ENCODE data around the gene SOST. TPM values are rescaled to one million over a fixed set of nuclear protein-coding genes. Genes with fewer than 3 reads are reported as not detected.

The SOST gene
- polyA plus RNA-seq, 2 donors, result not detected

GRCh38 chr17:43767713-43768059, 9.1 kb upstream of the SOST start:
- Histone ChIP-seq H3K4me3 (ENCODE audit: low read depth in 1 of 2, low read length in 2 of 2) (no peak overlapping the region), H3K4me1 (ENCODE audit: control insufficient read depth in 2 of 2, insufficient read depth in 2 of 2, low read length in 1 of 2) (peaks cover 0 to 9% of the 10 kb centered on the region in 2 donors), H3K9me3 (ENCODE audit: control insufficient read depth in 2 of 2, insufficient read depth in 1 of 2, low read depth in 1 of 2, low read length in 1 of 2) (no peaks in the 10 kb centered on the region), H3K36me3 (ENCODE audit: control insufficient read depth in 2 of 2, insufficient read depth in 2 of 2, low read length in 1 of 2) (peaks cover 0 to 25% of the 10 kb centered on the region in 2 donors), H3K27ac (ENCODE audit: low read depth in 2 of 2, low read length in 1 of 2) (no peak overlapping the region), H3K27me3 (ENCODE audit: control insufficient read depth in 1 of 2, insufficient read depth in 2 of 2, low read length in 2 of 2) (no peaks in the 10 kb centered on the region)
- 79 to 80% methylated on average over 5 of the region's 5 CpGs for WGBS, 2 donors

- peaks cover 0 to 25% of the 10 kb centered on the region in 2 donors for H3K36me3 ChIP-seq (ENCODE audit: control insufficient read depth in 2 of 2, insufficient read depth in 2 of 2, low read length in 1 of 2)
- WGBS, 2 donors, result 82 to 86% methylated on average over 6 of the region's 6 CpGs
- H3K27ac ChIP-seq (ENCODE audit: low read depth in 2 of 2, low read length in 1 of 2), result no peak overlapping the region
- H3K9me3 ChIP-seq (ENCODE audit: control insufficient read depth in 2 of 2, insufficient read depth in 1 of 2, low read depth in 1 of 2, low read length in 1 of 2), result no peaks in the 10 kb centered on the region
- no peak overlapping the region for H3K4me3 ChIP-seq (ENCODE audit: low read depth in 1 of 2, low read length in 2 of 2)
- peaks cover 0 to 7% of the 10 kb centered on the region in 2 donors for H3K4me1 ChIP-seq (ENCODE audit: control insufficient read depth in 2 of 2, insufficient read depth in 2 of 2, low read length in 1 of 2)
- no peaks in the 10 kb centered on the region for H3K27me3 ChIP-seq (ENCODE audit: control insufficient read depth in 1 of 2, insufficient read depth in 2 of 2, low read length in 2 of 2)
Measured at GRCh38 chr17:43767053-43767712, 8.6 kb upstream of the SOST start.

GRCh38 chr17:43766413-43767052, 7.9 kb upstream of the SOST start:
- Histone ChIP-seq H3K9me3 (ENCODE audit: control insufficient read depth in 2 of 2, insufficient read depth in 1 of 2, low read depth in 1 of 2, low read length in 1 of 2) (no peaks in the 10 kb centered on the region), H3K4me1 (ENCODE audit: control insufficient read depth in 2 of 2, insufficient read depth in 2 of 2, low read length in 1 of 2) (peaks cover 0 to 7% of the 10 kb centered on the region in 2 donors), H3K27me3 (ENCODE audit: control insufficient read depth in 1 of 2, insufficient read depth in 2 of 2, low read length in 2 of 2) (no peaks in the 10 kb centered on the region), H3K36me3 (ENCODE audit: control insufficient read depth in 2 of 2, insufficient read depth in 2 of 2, low read length in 1 of 2) (peaks cover 0 to 24% of the 10 kb centered on the region in 2 donors), H3K4me3 (ENCODE audit: low read depth in 1 of 2, low read length in 2 of 2) (no peak overlapping the region), H3K27ac (ENCODE audit: low read depth in 2 of 2, low read length in 1 of 2) (no peak overlapping the region)
- 61 to 62% methylated on average over 7 of the region's 7 CpGs for WGBS, 2 donors

- H3K27ac ChIP-seq (ENCODE audit: low read depth in 2 of 2, low read length in 1 of 2), result no peak overlapping the region
- H3K27me3 ChIP-seq (ENCODE audit: control insufficient read depth in 1 of 2, insufficient read depth in 2 of 2, low read length in 2 of 2), result peaks cover 3 to 5% of the 10 kb centered on the region in 2 donors
- no peaks in the 10 kb centered on the region for H3K9me3 ChIP-seq (ENCODE audit: control insufficient read depth in 2 of 2, insufficient read depth in 1 of 2, low read depth in 1 of 2, low read length in 1 of 2)
- peaks cover 0 to 6% of the 10 kb centered on the region in 2 donors for H3K4me1 ChIP-seq (ENCODE audit: control insufficient read depth in 2 of 2, insufficient read depth in 2 of 2, low read length in 1 of 2)
- no peaks in the 10 kb centered on the region for H3K36me3 ChIP-seq (ENCODE audit: control insufficient read depth in 2 of 2, insufficient read depth in 2 of 2, low read length in 1 of 2)
- no peak overlapping the region for H3K4me3 ChIP-seq (ENCODE audit: low read depth in 1 of 2, low read length in 2 of 2)
- WGBS, 2 donors, result 4 to 13% methylated on average over 10 of the region's 10 CpGs
Measured at GRCh38 chr17:43760254-43760852, 1.8 kb upstream of the SOST start.

GRCh38 chr17:43759836-43760235, 1.2 kb upstream of the SOST start:
- H3K36me3 ChIP-seq (ENCODE audit: control insufficient read depth in 2 of 2, insufficient read depth in 2 of 2, low read length in 1 of 2), result no peaks in the 10 kb centered on the region
- H3K27ac ChIP-seq (ENCODE audit: low read depth in 2 of 2, low read length in 1 of 2), result no peak overlapping the region
- no peak overlapping the region for H3K4me3 ChIP-seq (ENCODE audit: low read depth in 1 of 2, low read length in 2 of 2)
- H3K27me3 ChIP-seq (ENCODE audit: control insufficient read depth in 1 of 2, insufficient read depth in 2 of 2, low read length in 2 of 2), result peaks cover 3 to 5% of the 10 kb centered on the region in 2 donors
- no peaks in the 10 kb centered on the region for H3K9me3 ChIP-seq (ENCODE audit: control insufficient read depth in 2 of 2, insufficient read depth in 1 of 2, low read depth in 1 of 2, low read length in 1 of 2)
- peaks cover 2 to 9% of the 10 kb centered on the region in 2 donors for H3K4me1 ChIP-seq (ENCODE audit: control insufficient read depth in 2 of 2, insufficient read depth in 2 of 2, low read length in 1 of 2)
- WGBS, 2 donors, result 33 to 45% methylated on average over 7 of the region's 7 CpGs

- Histone ChIP-seq H3K27ac (ENCODE audit: low read depth in 2 of 2, low read length in 1 of 2) (no peak overlapping the region), H3K9me3 (ENCODE audit: control insufficient read depth in 2 of 2, insufficient read depth in 1 of 2, low read depth in 1 of 2, low read length in 1 of 2) (no peaks in the 10 kb centered on the region), H3K4me1 (ENCODE audit: control insufficient read depth in 2 of 2, insufficient read depth in 2 of 2, low read length in 1 of 2) (peaks cover 2 to 9% of the 10 kb centered on the region in 2 donors), H3K4me3 (ENCODE audit: low read depth in 1 of 2, low read length in 2 of 2) (no peak overlapping the region), H3K36me3 (ENCODE audit: control insufficient read depth in 2 of 2, insufficient read depth in 2 of 2, low read length in 1 of 2) (no peaks in the 10 kb centered on the region), H3K27me3 (ENCODE audit: control insufficient read depth in 1 of 2, insufficient read depth in 2 of 2, low read length in 2 of 2) (peaks cover 3 to 5% of the 10 kb centered on the region in 2 donors)
- WGBS, 2 donors, result 63 to 70% methylated on average over 6 of the region's 6 CpGs
Measured at GRCh38 chr17:43758086-43758485, 505 bp downstream of the SOST start.

GRCh38 chr17:43757171-43757660, 1.4 kb downstream of the SOST start:
- 87 to 88% methylated on average over 8 of the region's 8 CpGs for WGBS, 2 donors
- no peak overlapping the region for H3K27ac ChIP-seq (ENCODE audit: low read depth in 2 of 2, low read length in 1 of 2)
- H3K4me1 ChIP-seq (ENCODE audit: control insufficient read depth in 2 of 2, insufficient read depth in 2 of 2, low read length in 1 of 2), result peaks cover 2 to 9% of the 10 kb centered on the region in 2 donors
- H3K27me3 ChIP-seq (ENCODE audit: control insufficient read depth in 1 of 2, insufficient read depth in 2 of 2, low read length in 2 of 2), result peaks cover 3 to 5% of the 10 kb centered on the region in 2 donors
- H3K4me3 ChIP-seq (ENCODE audit: low read depth in 1 of 2, low read length in 2 of 2), result no peak overlapping the region
- no peaks in the 10 kb centered on the region for H3K9me3 ChIP-seq (ENCODE audit: control insufficient read depth in 2 of 2, insufficient read depth in 1 of 2, low read depth in 1 of 2, low read length in 1 of 2)
- H3K36me3 ChIP-seq (ENCODE audit: control insufficient read depth in 2 of 2, insufficient read depth in 2 of 2, low read length in 1 of 2), result no peaks in the 10 kb centered on the region

- Histone ChIP-seq H3K27me3 (ENCODE audit: control insufficient read depth in 1 of 2, insufficient read depth in 2 of 2, low read length in 2 of 2) (peaks cover 3 to 5% of the 10 kb centered on the region in 2 donors), H3K4me3 (ENCODE audit: low read depth in 1 of 2, low read length in 2 of 2) (no peak overlapping the region), H3K4me1 (ENCODE audit: control insufficient read depth in 2 of 2, insufficient read depth in 2 of 2, low read length in 1 of 2) (peaks cover 2 to 9% of the 10 kb centered on the region in 2 donors), H3K9me3 (ENCODE audit: control insufficient read depth in 2 of 2, insufficient read depth in 1 of 2, low read depth in 1 of 2, low read length in 1 of 2) (no peaks in the 10 kb centered on the region), H3K27ac (ENCODE audit: low read depth in 2 of 2, low read length in 1 of 2) (no peak overlapping the region), H3K36me3 (ENCODE audit: control insufficient read depth in 2 of 2, insufficient read depth in 2 of 2, low read length in 1 of 2) (no peaks in the 10 kb centered on the region)
- 87 to 93% methylated on average over 6 of the region's 6 CpGs for WGBS, 2 donors
Measured at GRCh38 chr17:43756201-43756600, 2.4 kb downstream of the SOST start.

GRCh38 chr17:43755389-43755875, 3.2 kb downstream of the SOST start:
- Histone ChIP-seq H3K36me3 (ENCODE audit: control insufficient read depth in 2 of 2, insufficient read depth in 2 of 2, low read length in 1 of 2) (no peaks in the 10 kb centered on the region), H3K4me1 (ENCODE audit: control insufficient read depth in 2 of 2, insufficient read depth in 2 of 2, low read length in 1 of 2) (peaks cover 2 to 9% of the 10 kb centered on the region in 2 donors), H3K4me3 (ENCODE audit: low read depth in 1 of 2, low read length in 2 of 2) (no peak overlapping the region), H3K27ac (ENCODE audit: low read depth in 2 of 2, low read length in 1 of 2) (no peak overlapping the region), H3K9me3 (ENCODE audit: control insufficient read depth in 2 of 2, insufficient read depth in 1 of 2, low read depth in 1 of 2, low read length in 1 of 2) (no peaks in the 10 kb centered on the region), H3K27me3 (ENCODE audit: control insufficient read depth in 1 of 2, insufficient read depth in 2 of 2, low read length in 2 of 2) (peaks cover 3 to 5% of the 10 kb centered on the region in 2 donors)
- WGBS, 2 donors, result 5 to 9% methylated on average over 59 to 60 of the region's 60 CpGs
